Gastrocnemius medialis (tissue), 4 donors: ENCODE results near the gene HIBCH. TPM values are rescaled to one million over a fixed set of nuclear protein-coding genes. Genes with fewer than 3 reads are reported as not detected.

Experiments
- ATAC-seq, 2 donors: fragments of 150-250 bp; one replicate each; pipeline ENCODE4 v1.9.1; 2016
- DNase-seq, 2 donors: peaks; one replicate each; pipeline ENCODE4 v3.0.0-alpha.2; 2019
- H3K27ac ChIP-seq, 4 donors: fragments of 200-600 bp; sonication (generic); 1 replicate in 1 of 4; 2 replicates in 3 of 4; pipeline ENCODE4 v1.5.1; 2016 to 2018; ENCODE audit warnings: mild to moderate bottlenecking in 2 of 4, moderate library complexity in 1 of 4
- H3K27me3 ChIP-seq, 3 donors: fragments of 200-600 bp; sonication (generic) in 2 of 3; 1 replicate in 1 of 3; 2 replicates in 2 of 3; pipeline versions ENCODE4 v1.5.1 to v1.6.0; 2016 to 2019; ENCODE audit warnings: mild to moderate bottlenecking in 1 of 3, moderate library complexity in 1 of 3
- H3K36me3 ChIP-seq, 2 donors: fragments of 200-600 bp; sonication (generic) in 1 of 2; one replicate each; pipeline ENCODE4 v1.5.1; 2017 to 2018
- H3K4me1 ChIP-seq, 2 donors: fragments of 200-600 bp; sonication (generic) in 1 of 2; one replicate each; pipeline ENCODE4 v1.5.1; 2016 to 2017; ENCODE audit warnings: mild to moderate bottlenecking in 2 of 2
- H3K4me3 ChIP-seq, 4 donors: fragments of 200-600 bp; sonication (generic) in 3 of 4; 1 replicate in 1 of 4; 2 replicates in 3 of 4; pipeline ENCODE4 v1.5.1; 2016 to 2019; ENCODE audit warnings: mild to moderate bottlenecking in 2 of 4
- H3K9me3 ChIP-seq, 3 donors: fragments of 200-600 bp; sonication (generic) in 2 of 3; 1 replicate in 1 of 3; 2 replicates in 2 of 3; pipeline ENCODE4 v1.5.1; 2016 to 2019
- CTCF ChIP-seq, 5 experiments: fragments of 450-650 bp in 3 of 5; fragments of 200-600 bp in 2 of 5; sonication (generic) in 2 of 5; IDR thresholded peaks in 4 of 5; conservative IDR thresholded peaks in 1 of 5; 1 replicate in 4 of 5; 2 replicates in 1 of 5; pipeline ENCODE4 v1.5.1; 2016 to 2019; ENCODE audit warnings: antibody characterized with exemption in 5 of 5, mild to moderate bottlenecking in 3 of 5, moderate library complexity in 3 of 5
- POLR2A ChIP-seq, 2 donors: fragments of 450-650 bp; IDR thresholded peaks; one replicate each; pipeline ENCODE4 v1.6.1; 2017; ENCODE audit warnings: antibody characterized with exemption in 2 of 2, mild to moderate bottlenecking in 2 of 2, moderate library complexity in 2 of 2
- in situ Hi-C, 4 donors: fragments of 200-750 bp; cut with MboI; loops; one replicate each; pipeline versions ENCODE4 v1.15.0 to v1.8.0; 2017; ENCODE audit warnings: low sequenced_read_pairs in 4 of 4
- intact Hi-C: fragments of 100-400 bp; cut with DNase I; formaldehyde crosslinking; loops from one replicate; pipeline ENCODE4 v1.15.1; 2023; ENCODE audit warnings: low total_unique reads
- total RNA-seq, 4 donors: library from RNA; depleted of rRNA; stranded (reverse); fragments of >200 nt; gene quantifications; one replicate each; pipeline versions ENCODE4 v1.1.0 to v1.2.3, GENCODE V29; 2016

The HIBCH gene
- total RNA-seq, 4 donors from 2014 or later = 3.7 to 20.1 (median 10.6) TPM

GRCh38 chr2:190343536-190344275 is 24.1 kb upstream of the HIBCH start, which contains the start of gene INPP1:
TSS of gene INPP1 (plus strand) at chr2:190343589. CDS start at chr2:190360103, 16,514 bp downstream.
- no peaks in the 10 kb centered on the region for H3K27me3 ChIP-seq
- in situ Hi-C loops = no loop called here
- no peak for TF ChIP-seq CTCF (IDR thresholded peaks at IDR 0.05 in 4 of 5, conservative IDR thresholded peaks at IDR 0.05 in 1 of 5)
- TF ChIP-seq POLR2A (IDR thresholded peaks at IDR 0.05) = peak; percentile 65 to 74
- peak; percentile 33 to 50 for DNase-seq
- H3K4me1 ChIP-seq = peaks cover 13 to 24% of the 10 kb centered on the region in 2 donors
- H3K9me3 ChIP-seq = no peaks in the 10 kb centered on the region
- peak within 1 kb of the TSS; percentile 58 to 82 (median 72) for H3K4me3 ChIP-seq
- intact Hi-C loops = loop anchor here (2.0 to 10.0 kb wide), 3 partner anchors 25 to 541 kb away; partner anchors contain the start of genes GLS and HIBCH
- H3K27ac ChIP-seq = peak within 1 kb of the TSS; percentile 77 to 90 (median 89)
- no peaks in the 10 kb centered on the region for H3K36me3 ChIP-seq
- peak; percentile 66 to 72 for ATAC-seq

- intact Hi-C loops (loop anchor here (2.0 to 10.0 kb wide), 2 partner anchors 24 to 542 kb away; partner anchors contain the start of genes GLS and HIBCH), in situ Hi-C loops (no loop called here)
- H3K36me3 ChIP-seq = no peaks in the 10 kb centered on the region
- peak in 1 of 2 donors; percentile 36 for ATAC-seq
- peaks cover 13 to 24% of the 10 kb centered on the region in 2 donors for H3K4me1 ChIP-seq
- DNase-seq = peak in 1 of 2 donors; percentile 54
- H3K4me3 ChIP-seq = peak overlapping the region; percentile 58 to 82 (median 72)
- H3K27ac ChIP-seq = peak overlapping the region; percentile 77 to 90 (median 89)
- no peaks in the 10 kb centered on the region for H3K9me3 ChIP-seq
- TF ChIP-seq POLR2A (IDR thresholded peaks at IDR 0.05) (no peak), CTCF (IDR thresholded peaks at IDR 0.05 in 4 of 5, conservative IDR thresholded peaks at IDR 0.05 in 1 of 5) (no peak)
- H3K27me3 ChIP-seq = no peaks in the 10 kb centered on the region
These were observed 23.5 kb upstream of the HIBCH start for GRCh38 chr2:190343089-190343535.

- Histone ChIP-seq H3K4me3 (no peak overlapping the region), H3K27me3 (no peaks in the 10 kb centered on the region), H3K27ac (peak overlapping the region; percentile 77 to 90 (median 89)), H3K9me3 (no peaks in the 10 kb centered on the region), H3K36me3 (no peaks in the 10 kb centered on the region), H3K4me1 (peaks cover 16 to 24% of the 10 kb centered on the region in 2 donors)
- no peak for DNase-seq
- TF ChIP-seq POLR2A (IDR thresholded peaks at IDR 0.05) (no peak), CTCF (IDR thresholded peaks at IDR 0.05 in 4 of 5, conservative IDR thresholded peaks at IDR 0.05 in 1 of 5) (no peak)
- no peak for ATAC-seq
- in situ Hi-C loops (no loop called here), intact Hi-C loops (loop anchor here (2.0 to 10.0 kb wide), 2 partner anchors 24 to 542 kb away; partner anchors contain the start of genes GLS and HIBCH)
These were observed 23.0 kb upstream of the HIBCH start for GRCh38 chr2:190342611-190343010.

GRCh38 chr2:190340369-190340768 is 20.7 kb upstream of the HIBCH start:
- Histone ChIP-seq H3K27ac (no peak overlapping the region), H3K4me1 (peaks cover 12 to 17% of the 10 kb centered on the region in 2 donors), H3K9me3 (no peaks in the 10 kb centered on the region), H3K36me3 (no peaks in the 10 kb centered on the region), H3K27me3 (no peaks in the 10 kb centered on the region), H3K4me3 (no peak overlapping the region)
- TF ChIP-seq CTCF (IDR thresholded peaks at IDR 0.05 in 4 of 5, conservative IDR thresholded peaks at IDR 0.05 in 1 of 5) (no peak), POLR2A (IDR thresholded peaks at IDR 0.05) (no peak)
- DNase-seq = no peak
- no peak for ATAC-seq
- intact Hi-C loops = loop anchor here (10.0 kb wide), 1 partner anchor 544 kb away; the partner anchor contains the start of gene GLS
- in situ Hi-C loops = no loop called here
